ENCODE measurements around the gene SLC26A9.

DNA sequence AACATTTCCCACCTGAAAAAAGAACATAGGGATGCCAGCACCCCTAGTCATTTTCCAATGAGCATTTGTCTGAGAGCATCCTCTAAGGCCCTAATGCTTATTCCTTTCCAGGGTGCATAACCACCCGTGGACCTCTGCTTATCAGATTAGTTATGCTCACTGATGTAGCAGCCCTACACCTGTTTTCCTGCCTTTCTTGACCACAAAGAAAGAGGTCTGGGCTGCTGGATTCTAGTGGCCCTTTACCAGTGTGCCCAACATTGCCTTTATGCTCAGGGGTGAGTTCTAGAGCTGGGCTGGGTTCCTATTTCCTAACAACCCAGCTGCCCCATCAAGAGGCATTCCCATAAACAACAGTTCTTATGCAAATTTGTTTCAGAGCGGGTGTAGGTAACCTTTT lies 73.0 kb downstream of the SLC26A9 start:
- no peak for TF ChIP-seq CTCF (IDR thresholded peaks at IDR 0.05)
- TF ChIP-seq KAT7 (CRISPR knock-in tag; IDR thresholded peaks at IDR 0.05; ENCODE audit: borderline replicate concordance) = no peak
- TF ChIP-seq ZNF416 (CRISPR knock-in tag; IDR thresholded peaks at IDR 0.05) = no peak
- no peak for TF ChIP-seq PRDM15 (CRISPR knock-in tag; IDR thresholded peaks at IDR 0.05)
- TF ChIP-seq JUN (CRISPR knock-in tag; IDR thresholded peaks at IDR 0.05) = no peak
- TF ChIP-seq CREM (CRISPR knock-in tag; IDR thresholded peaks at IDR 0.05) = no peak
- TF ChIP-seq, protein P1, sequence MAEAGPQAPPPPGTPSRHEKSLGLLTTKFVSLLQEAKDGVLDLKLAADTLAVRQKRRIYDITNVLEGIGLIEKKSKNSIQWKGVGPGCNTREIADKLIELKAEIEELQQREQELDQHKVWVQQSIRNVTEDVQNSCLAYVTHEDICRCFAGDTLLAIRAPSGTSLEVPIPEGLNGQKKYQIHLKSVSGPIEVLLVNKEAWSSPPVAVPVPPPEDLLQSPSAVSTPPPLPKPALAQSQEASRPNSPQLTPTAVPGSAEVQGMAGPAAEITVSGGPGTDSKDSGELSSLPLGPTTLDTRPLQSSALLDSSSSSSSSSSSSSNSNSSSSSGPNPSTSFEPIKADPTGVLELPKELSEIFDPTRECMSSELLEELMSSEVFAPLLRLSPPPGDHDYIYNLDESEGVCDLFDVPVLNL (CRISPR knock-in tag; IDR thresholded peaks at IDR 0.05; ENCODE audit: borderline replicate concordance, low read depth) = no peak
